Bronchial epithelial cell (primary cell): Measurements from ENCODE around the gene WNK2. TPM values are rescaled to one million over a fixed set of nuclear protein-coding genes. Genes with fewer than 3 reads are reported as not detected.

Experiments used
- DNase-seq: peaks from one replicate; pipeline ENCODE4 v3.0.0-alpha.2; 2010; ENCODE audit warnings: low read depth
- FAIRE-seq: peaks from 2 replicates; lab custom pipeline; 2011; peaks lifted over from hg19 to GRCh38; lab: Jason Lieb, UNC
- H3K27me3 ChIP-seq: 2 replicates; pipeline ENCODE4 v1.5.1; 2011; ENCODE audit warnings: low read length; ENCODE audit not compliant: control insufficient read depth, insufficient read depth
- H3K36me3 ChIP-seq: 2 replicates; pipeline ENCODE4 v1.5.1; 2011; ENCODE audit warnings: low read length; ENCODE audit not compliant: control insufficient read depth, insufficient read depth
- H3K4me3 ChIP-seq: 2 replicates; pipeline ENCODE4 v1.5.1; 2011; ENCODE audit warnings: mild to moderate bottlenecking, low read depth, low read length, control low read depth
- CTCF ChIP-seq: IDR thresholded peaks from 2 replicates; pipeline ENCODE4 v1.5.1; 2011; ENCODE audit warnings: mild to moderate bottlenecking, moderate library complexity, low read length, control low read depth, inconsistent platforms; ENCODE audit not compliant: insufficient read depth, severe bottlenecking
- total RNA-seq: library from RNA; depleted of rRNA; stranded (reverse); fragments of >200 nt; gene quantifications from 2 replicates; pipeline ENCODE4 v1.2.1, GENCODE V29; 2014

The WNK2 gene
- total RNA-seq, 1 donor from 2014 or later = under 0.01 TPM

- DNase-seq (no peak), FAIRE-seq (no peak)
- H3K27me3 ChIP-seq = peaks cover 54% of the 10 kb centered on the region
- no peak overlapping the region for H3K4me3 ChIP-seq
- TF ChIP-seq CTCF = no peak
- no peaks in the 10 kb centered on the region for H3K36me3 ChIP-seq
Measured at GRCh38 chr9:93185266-93186214, 1.6 kb downstream of the WNK2 start.

DNA sequence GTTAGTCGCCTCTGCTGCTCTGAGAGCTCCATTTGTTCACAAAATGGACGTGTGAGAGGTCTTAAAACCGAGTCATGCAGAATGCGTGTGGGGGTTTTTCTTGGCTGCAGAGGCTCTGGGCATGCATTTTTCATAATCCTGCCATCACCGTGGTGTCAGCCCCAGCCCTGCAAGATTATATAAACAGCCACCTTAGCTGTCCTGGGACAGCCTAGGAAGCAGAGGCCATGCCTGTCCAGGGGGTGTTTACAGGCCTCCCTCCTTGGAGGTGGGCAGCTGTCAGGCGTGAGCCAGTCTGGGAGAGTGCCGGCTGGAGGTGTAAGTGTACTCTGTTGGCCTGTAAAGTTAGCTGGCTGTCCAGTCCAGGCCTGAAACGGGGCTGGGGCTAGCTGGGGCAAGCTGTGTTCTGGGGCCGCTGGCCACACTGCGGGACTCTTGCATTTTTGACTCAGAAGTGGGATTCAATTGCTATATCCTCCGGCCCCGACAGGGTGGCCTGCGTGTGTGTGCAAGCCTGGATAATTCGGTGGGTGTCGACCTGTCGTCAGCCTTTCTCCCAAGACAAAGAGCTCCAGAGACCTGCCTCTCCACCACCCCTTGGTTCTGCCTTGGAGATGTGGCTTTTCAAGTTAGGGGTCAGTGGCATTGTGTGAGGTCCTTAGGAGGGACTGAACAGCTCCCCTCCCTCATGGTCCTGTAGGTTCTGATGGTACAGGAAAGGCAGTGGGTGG, 2.4 kb downstream of the WNK2 start:
- peaks cover 50% of the 10 kb centered on the region for H3K27me3 ChIP-seq
- H3K4me3 ChIP-seq = no peak overlapping the region

GRCh38 chr9:93187047-93187446, 3.1 kb downstream of the WNK2 start:
- DNase-seq (no peak), FAIRE-seq (no peak)
- Histone ChIP-seq H3K4me3 (no peak overlapping the region), H3K27me3 (peaks cover 46% of the 10 kb centered on the region), H3K36me3 (no peaks in the 10 kb centered on the region)
- no peak for TF ChIP-seq CTCF

More for the DNA sequence above, 2.4 kb downstream of the WNK2 start:
- TF ChIP-seq CTCF = no peak
- FAIRE-seq (no peak), DNase-seq (no peak)
- no peaks in the 10 kb centered on the region for H3K36me3 ChIP-seq

GRCh38 chr9:93187574-93187973, 3.6 kb downstream of the WNK2 start:
- DNase-seq (no peak), FAIRE-seq (no peak)
- no peaks in the 10 kb centered on the region for H3K36me3 ChIP-seq
- no peak for TF ChIP-seq CTCF
- H3K4me3 ChIP-seq = no peak overlapping the region
- H3K27me3 ChIP-seq = peaks cover 42% of the 10 kb centered on the region

DNA sequence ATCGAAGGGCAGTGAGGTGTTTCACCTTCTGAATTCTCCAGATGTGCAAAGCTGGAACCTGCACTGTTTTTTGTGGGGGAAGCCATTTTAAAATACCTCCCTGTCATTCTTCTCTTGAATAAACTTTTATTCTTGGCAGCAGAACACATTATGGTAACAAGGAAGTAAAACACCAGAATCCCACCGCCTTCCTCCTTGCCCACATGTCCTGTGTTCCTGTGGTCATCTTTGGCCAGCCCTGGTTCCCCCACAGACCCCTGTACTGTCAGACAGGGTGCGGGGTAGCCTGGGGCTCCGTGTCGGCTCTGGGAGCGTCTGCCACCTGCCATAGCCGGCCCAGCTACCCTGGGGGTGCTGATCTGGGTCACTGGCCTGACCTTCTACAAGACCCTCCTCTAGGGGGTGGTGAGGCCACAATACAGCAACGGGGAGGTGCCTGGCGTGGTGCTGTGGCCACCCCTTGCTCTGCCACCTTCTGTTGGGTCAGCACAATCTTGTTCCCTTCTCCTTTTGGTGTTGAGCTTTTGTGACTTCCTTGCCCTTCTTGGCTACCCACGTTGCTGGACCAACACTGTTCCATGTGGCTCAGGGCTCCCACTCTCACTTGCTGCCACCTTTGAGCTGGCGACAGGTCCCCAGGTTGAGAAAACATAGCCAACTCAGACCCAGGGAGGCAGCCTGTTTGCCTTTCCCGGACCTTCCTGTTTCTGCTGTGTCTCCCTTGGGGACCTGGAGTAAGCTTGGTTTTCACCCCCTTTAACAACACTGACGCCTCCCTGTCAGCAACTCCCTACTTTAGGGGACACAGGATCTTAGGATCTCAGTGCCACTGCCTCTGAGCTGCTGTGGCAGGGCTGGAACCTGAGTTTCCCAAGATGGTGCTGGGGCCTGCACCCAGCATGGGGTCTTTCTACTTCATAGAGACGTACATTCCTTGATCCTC, 4.8 kb downstream of the WNK2 start:
- no peak overlapping the region for H3K4me3 ChIP-seq
- no peak for DNase-seq
- no peaks in the 10 kb centered on the region for H3K36me3 ChIP-seq
- no peak for TF ChIP-seq CTCF
- H3K27me3 ChIP-seq = peaks cover 35% of the 10 kb centered on the region
- FAIRE-seq = no peak
